ENCODE measurements around the gene MIER2.
"Not testable (repeated sequence)": the region's sequence is repeated elsewhere in the genome, so short reads cannot be mapped to it uniquely, and the experiment has no call there.

Gene MIER2

DNA sequence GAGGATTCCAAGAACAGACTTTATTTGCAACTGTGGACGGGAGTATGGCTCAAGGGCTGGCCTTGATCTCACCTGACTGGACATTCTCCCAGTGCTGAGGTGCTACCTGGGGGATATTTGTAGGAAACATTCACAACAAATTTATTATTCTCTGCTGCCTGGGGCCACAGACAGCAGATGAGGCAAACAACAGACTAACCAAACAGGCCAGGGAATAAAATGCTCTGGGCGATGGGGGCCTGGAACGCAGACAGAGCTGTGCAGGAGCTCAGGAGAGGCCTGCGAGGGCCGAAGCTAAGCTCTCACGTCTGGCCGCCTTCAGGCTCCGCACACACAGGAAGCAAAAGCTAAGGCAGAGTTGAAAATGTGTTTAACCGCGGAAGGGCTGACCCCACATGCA lies 61.2 kb downstream of the MIER2 start:
- no peak for DNase-seq (ENCODE audit: low spot score)

DNA sequence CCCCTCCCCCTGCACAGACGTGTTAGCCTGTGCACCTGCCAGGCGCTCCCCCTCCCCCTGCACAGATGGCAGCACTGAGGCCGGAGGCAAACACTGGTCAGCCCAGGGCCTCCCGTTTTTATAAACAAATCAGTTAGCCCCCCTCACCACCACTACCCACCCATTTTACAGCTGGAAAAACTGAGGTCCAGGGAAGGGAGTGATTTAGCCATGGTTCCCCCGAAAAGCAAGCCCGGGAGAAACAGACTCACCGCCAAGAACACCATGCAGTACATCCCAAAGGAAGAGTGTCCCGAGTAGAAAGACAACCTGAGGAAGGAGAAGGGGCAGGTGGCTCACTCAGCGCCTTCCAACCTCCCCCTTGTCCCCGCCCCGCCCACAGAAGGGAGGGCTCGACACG lies 62.1 kb downstream of the MIER2 start:
- no peak for DNase-seq (ENCODE audit: low spot score)

DNA sequence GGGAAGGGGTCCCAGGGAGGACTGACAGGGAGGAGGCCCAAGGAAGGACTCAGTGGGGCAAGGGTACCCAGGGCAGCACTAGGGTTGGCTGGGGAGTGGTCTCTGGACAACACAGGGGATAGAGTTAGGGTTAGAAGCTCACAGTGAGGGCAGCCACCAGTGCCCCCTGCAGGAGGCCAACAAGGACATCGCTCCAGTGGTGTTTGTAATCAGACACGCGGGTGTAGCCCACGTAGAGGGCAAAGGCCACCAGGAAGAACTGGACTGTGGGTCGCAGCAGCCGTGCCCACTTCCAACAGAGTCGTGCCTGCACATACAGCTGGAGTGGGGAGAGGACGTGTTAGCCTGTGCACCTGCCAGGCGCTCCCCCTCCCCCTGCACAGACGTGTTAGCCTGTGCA lies 62.6 kb downstream of the MIER2 start:
- no peak for DNase-seq (ENCODE audit: low spot score)

DNA sequence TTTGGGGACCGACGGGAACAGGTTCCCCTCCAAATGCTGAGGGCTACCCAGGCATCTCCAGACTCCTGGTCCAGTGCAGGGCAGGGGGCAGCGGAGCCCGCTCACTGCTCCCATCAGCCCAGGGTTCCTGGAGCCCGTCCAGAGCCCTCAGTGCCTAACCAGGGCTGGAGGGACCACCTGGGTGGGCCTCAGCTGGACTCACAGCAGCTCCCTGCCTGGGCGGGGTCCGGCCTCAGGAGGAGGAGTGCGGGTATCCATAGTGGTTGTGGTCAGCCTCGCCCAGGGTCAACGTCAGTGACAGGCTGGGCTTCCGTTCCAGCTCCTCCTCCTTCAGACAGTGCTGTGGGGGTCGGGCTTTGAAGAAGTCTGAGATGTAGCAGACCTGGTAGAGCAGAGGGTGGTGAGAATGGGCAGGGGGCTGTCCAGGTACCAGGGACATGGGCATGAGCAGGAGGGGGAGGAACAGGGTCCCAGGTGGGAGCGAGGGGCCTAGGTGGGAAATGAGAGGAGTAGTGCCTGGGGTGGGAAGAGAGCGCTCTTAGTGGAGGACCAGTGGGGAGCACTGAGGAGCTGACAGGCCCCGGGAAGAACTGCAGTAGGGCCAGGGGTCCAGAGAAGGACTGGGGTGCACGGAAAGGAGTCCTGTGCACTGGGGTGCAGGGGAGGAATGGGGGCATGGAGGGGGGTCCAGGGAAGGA lies 63.3 kb downstream of the MIER2 start:
- DNase-seq (ENCODE audit: low spot score), result no peak

DNA sequence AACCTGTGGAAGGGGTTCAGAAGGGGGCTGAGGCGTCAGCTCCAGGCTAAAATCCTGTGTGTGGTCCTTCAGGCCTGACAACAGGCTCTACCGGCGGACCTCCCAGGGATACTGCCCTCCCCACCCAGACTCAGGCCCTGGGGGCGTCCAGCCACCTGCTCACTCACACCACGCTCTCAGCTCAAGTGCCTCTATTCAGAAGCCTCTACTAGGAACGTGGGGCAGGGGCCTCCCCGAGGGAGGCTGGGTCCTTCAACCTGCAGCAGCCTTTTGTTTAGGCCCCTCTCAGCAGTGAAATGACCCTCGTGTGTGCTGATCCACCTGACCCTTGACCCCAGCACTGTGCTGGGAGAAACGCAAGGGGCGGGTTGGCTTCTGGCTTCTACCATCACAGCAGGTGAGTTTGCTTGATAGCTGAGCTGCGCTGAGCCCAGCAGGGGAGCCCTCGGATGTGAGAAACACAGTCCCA lies 64.0 kb downstream of the MIER2 start:
- DNase-seq (ENCODE audit: low spot score), result no peak

DNA sequence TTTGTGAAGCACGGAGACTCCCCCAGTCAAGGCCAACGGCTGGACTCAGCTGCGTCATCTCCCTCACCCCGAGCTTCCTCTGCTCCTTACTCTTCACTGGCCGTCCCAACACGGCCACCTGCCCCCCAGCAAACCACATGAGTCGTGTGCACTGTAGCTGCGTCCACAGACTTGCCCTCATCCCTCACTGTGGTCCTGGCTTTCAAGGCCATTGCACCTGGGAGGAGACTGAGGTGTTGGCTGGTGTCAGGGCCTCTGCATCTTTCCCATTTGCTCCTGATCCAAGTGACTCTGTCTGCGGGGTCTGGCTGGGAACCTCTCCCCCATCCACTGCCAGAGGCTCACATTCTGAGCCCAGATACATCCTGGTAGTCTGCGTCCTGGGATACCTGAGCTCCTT lies 64.9 kb downstream of the MIER2 start:
- no peak for DNase-seq (ENCODE audit: low spot score)

DNA sequence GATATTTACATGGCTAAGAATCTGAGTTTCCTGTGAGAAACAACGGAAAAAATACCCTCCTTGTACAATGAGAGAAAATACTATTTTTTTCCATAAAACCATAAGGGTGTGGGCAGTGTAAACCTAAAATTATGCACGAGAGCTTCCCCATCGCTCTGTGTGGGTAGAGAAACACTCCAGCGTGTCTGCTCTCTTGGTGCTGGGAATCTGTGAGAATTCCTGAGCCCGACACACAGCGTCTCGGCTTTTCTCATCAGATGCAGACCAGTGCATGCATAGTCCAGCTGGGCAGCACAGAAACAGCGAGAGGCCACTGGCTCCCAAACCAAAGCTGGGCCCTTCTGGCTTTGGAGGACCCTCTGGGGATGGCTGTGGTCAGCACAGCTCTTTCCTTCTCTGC lies 65.4 kb downstream of the MIER2 start:
- DNase-seq (ENCODE audit: low spot score), result no peak

DNA sequence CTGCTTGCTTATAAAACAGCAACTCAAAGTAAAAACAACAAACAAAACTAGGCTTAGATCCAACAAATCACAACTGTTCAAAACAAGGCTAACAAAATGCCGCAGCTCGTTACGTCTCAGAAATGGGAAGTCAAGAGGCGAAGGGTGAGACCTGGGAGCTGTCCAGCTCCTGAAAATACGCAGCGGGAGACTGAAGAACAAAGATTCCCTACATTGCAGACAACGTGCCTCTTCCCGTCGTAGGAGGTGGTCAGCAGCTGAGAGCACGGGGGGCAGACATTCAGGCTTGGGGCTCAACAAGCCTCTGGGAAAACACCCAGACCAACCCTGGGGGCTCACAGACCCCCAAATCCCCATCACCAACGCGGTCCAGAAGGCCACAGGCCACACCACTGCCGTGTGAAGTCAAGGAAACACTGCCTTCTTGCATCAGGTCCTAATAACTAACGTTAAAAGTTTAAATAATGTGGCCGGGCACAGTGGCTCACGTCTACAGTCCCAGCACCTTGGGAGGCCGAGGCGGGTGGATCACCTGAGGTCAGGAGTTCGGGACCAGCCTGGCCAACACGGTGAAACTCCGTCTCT lies 66.9 kb downstream of the MIER2 start:
- DNase-seq (ENCODE audit: low spot score), result no peak

DNA sequence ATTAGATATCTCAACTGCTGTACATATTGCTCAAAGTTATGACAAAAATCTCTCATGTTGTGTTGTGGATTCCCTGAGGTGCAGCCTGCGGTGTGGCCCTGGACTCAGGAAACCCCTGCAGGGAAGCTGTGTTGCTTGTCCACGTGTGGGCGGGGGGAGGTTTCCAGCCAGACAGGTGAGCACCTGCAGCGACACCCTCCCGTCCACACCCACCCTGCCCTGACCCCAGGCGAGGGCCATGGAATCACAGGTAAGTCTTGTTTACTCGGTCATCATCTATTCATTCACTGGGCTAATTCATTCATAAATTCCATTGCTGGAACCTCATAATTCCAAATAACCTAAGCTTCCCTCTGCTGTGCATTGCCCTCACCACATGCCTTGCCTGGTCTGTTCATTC lies 67.5 kb downstream of the MIER2 start:
- DNase-seq (ENCODE audit: low spot score), result no peak

DNA sequence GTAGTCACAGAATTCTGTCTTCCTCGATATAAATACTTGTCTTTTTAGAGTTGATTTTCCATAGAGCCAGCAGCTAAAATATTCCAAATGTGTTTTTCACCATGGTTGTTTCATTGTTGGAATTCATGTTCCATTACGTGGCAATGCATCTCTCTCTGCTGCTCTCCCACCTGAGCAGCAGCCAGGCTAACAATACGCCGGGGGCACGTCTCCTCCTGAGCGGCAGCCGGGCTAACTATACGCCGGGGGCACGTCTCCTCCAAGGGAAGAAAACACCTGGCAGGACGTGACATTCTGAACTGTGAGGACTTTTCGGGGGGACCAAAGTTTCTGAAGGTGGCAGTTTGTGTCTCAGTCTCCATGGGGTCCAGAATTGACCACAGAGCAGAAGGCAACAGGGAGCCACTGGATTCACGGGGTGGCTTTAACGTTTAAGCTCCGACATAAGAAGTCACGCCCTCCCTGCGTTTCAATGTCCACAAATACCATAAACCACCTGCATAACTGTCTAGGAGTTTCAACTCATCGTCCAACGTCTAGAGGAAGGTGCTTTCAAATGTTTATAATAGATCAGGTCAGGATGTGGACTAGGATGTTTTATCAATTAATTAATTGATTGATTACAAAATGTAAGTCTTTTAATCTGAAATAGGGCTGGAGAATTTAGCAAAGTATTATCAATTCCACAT lies 68.5 kb downstream of the MIER2 start:
- DNase-seq (ENCODE audit: low spot score), result no peak

DNA sequence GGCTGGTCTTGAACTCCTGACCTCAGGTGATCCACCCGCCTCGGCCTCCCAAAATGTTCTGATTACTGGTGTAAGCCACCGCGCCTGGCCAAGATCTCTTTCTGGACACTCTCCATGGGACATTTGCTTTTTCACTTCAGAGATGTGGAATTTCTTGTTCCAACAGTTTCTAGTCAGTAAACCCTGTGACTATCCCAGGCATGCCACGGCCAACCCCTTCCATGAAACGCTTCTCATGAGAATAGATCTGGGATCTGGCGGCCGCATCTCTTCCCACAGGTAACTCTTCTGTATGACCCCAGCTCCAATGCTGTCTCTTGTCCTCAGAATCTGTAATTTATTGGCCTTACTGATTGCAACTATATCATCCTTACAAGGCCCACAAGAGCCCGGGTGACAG lies 69.6 kb downstream of the MIER2 start:
- DNase-seq (ENCODE audit: low spot score), result no peak

DNA sequence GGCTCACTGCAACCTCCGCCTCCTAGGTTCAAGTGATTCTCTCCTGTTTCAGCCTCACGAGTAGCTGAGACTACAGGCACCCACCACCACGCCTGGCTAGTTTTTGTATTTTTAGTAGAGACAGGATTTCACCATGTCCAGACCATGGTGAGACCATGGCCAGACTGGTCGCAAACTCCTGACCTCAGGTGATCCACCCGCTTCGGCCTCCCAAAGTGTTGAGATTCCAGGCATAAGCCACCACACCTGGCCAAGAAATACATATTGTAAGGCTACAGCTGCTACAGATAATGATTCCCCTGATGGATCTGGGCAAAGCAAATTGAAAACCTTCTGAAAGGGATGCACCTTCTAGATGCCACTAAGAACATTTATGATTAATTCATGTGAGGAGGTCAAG lies 71.2 kb downstream of the MIER2 start:
- no peak for DNase-seq (ENCODE audit: low spot score)

DNA sequence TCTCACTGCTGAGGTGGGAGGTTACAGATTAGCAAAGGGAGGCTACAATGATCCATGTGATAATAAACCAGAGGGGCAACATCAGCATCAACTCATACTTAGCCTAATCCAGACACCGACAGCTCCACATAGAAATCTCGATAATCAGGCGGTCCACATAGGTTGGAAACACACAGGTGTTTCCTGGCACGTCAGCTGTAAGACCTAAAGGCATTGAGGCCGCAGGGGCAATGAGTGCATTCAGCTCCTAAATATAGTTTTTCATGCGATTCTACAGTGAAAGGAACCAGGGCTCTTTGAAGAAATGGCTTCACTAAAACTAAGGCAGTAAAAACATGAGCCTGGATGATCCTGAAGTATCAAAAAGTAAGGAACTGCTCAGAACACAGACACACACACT lies 72.7 kb downstream of the MIER2 start:
- no peak for DNase-seq (ENCODE audit: low spot score)

DNA sequence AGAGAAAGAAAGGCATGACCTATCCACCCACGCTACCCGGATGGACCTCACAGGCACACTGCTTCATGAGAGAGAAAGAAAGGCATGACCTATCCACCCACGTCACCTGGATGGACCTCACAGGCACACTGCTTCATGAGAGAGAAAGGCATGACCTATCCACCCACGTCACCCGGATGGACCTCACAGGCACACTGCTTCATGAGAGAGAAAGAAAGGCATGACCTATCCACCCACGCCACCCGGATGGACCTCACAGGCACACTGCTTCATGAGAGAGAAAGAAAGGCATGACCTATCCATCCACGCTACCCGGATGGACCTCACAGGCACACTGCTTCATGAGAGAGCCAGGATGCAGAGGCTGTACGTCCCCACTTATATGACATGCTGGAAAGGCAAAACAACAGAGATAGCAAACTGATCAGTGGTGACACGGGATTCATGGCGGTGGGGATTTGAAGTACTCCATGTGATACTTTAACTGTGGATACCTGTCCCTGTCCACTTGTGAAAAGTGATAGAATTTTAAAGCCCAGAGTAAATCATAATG lies 73.8 kb downstream of the MIER2 start:
- not testable (repeated sequence) for DNase-seq (ENCODE audit: low spot score)

DNA sequence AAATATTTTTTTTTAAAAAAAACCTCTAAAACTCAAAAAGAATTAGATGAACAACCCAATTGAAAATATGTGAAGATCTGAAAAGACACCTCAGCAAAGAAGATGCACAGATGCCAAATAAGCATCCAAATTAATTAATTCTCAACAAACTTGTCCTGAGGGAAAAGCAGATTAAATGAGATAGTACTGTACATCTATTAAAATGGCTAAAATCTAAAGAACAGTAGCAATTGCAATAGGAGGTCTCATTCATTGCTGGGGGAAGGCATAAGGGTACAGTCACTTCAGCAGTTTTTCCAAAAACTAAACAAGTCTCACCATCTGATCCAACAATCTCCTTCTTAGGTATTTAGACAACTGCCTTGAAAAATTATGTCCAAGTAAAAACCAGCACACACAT lies 75.4 kb downstream of the MIER2 start:
- no peak for DNase-seq (ENCODE audit: low spot score)

DNA sequence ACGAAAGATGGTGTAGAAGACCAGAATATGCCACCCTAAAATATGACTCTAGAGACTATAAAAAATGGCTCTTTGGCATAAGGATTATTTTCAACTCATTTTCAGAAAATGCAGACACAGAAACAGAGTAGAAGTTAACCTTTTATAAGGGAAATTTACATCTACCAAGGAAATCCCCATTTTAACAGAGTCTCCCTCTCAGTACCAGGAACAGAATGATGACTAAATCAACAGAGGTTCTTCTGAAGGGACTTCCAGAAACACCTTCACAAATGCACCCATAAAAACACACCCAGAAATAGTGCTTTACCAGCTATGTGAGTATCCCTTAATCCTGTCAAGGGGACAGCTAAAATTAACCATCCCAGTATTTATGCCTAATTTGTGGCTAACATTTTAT lies 82.5 kb downstream of the MIER2 start:
- DNase-seq (ENCODE audit: low spot score), result peak; percentile 8

DNA sequence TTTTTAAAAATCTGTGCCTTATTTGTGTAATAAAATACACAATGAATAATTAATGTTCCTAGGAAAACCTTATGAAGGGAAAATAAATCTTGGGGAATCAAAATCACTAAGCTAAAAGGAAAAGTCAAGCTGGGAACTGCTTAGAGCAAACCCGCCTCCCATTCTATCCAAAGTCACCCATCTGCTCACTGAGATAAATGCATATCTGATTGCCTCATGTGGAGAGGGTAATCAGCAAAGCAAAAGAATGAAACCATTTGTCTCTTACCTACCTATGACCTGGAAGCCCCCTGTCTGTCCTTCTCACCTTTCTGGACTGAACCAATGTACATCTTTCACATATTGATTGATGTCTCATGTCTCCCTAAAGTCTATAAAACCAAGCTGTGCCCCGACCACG lies 87.8 kb downstream of the MIER2 start:
- not testable (repeated sequence) for DNase-seq (ENCODE audit: low spot score)
